Stimulated activated CD8-positive, alpha-beta memory T cell treated with anti-CD3 and anti-CD28 coated beads, Interleukin-4, amount 100 ng/mL, for 24 hours (primary cell): ENCODE data around the gene FOXL1.

Source experiments
- DNase-seq: peaks from one replicate; pipeline ENCODE4 v3.0.0-alpha.2; 2020; ENCODE audit warnings: low read depth

Gene FOXL1

DNA sequence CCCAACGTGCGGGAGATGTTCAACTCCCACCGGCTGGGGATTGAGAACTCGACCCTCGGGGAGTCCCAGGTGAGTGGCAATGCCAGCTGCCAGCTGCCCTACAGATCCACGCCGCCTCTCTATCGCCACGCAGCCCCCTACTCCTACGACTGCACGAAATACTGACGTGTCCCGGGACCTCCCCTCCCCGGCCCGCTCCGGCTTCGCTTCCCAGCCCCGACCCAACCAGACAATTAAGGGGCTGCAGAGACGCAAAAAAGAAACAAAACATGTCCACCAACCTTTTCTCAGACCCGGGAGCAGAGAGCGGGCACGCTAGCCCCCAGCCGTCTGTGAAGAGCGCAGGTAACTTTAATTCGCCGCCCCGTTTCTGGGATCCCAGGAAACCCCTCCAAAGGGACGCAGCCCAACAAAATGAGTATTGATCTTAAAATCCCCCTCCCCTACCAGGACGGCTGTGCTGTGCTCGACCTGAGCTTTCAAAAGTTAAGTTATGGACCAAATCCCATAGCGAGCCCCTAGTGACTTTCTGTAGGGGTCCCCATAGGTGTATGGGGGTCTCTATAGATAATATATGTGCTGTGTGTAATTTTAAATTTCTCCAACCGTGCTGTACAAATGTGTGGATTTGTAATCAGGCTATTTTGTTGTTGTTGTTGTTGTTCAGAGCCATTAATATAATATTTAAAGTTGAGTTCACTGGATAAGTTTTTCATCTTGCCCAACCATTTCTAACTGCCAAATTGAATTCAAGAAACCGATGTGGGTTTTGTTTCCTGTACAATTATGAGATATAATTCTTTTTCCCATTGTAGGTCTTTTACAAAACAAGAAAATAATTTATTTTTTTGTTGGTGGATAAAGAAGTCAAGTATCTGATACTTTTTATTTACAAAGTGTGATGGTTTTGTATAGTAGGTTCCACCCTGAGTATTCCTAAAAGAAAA lies 9.4 kb upstream of the FOXL1 start:
- no peak for DNase-seq

DNA sequence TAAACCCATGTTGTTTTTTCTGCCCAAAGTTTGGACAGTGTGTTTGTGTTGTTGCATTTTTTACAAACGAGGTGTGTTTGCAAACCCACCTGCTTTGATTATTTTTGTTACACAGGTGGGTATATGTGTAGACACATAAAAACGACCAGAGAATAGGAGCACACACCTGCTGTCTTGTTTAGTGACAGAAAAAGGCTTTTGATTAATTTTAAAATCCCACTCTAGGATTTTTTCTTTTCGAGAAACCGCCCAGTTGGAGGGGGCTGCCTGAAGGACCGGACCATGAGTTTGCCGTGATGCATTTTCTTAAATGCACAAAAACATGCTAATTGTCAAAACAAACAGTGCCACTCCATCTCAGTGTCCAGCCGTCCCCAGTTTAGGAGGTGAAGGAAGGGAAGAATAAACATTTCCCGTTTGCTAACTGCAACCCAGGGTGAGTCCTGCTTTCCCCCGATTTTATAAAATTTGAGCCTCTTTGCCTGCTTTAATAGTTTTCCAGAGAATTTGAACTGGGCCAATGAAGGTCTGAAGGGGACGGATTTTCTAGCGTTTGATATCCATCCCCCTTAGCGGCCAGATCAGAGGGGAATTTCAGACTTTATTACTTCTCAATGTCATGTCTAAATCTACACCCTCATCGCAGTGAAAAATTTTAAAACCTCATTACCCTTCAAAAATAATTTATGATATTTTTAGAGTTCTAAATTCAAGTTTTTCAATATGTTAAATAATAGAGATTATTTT lies 8.5 kb upstream of the FOXL1 start:
- DNase-seq = no peak

DNA sequence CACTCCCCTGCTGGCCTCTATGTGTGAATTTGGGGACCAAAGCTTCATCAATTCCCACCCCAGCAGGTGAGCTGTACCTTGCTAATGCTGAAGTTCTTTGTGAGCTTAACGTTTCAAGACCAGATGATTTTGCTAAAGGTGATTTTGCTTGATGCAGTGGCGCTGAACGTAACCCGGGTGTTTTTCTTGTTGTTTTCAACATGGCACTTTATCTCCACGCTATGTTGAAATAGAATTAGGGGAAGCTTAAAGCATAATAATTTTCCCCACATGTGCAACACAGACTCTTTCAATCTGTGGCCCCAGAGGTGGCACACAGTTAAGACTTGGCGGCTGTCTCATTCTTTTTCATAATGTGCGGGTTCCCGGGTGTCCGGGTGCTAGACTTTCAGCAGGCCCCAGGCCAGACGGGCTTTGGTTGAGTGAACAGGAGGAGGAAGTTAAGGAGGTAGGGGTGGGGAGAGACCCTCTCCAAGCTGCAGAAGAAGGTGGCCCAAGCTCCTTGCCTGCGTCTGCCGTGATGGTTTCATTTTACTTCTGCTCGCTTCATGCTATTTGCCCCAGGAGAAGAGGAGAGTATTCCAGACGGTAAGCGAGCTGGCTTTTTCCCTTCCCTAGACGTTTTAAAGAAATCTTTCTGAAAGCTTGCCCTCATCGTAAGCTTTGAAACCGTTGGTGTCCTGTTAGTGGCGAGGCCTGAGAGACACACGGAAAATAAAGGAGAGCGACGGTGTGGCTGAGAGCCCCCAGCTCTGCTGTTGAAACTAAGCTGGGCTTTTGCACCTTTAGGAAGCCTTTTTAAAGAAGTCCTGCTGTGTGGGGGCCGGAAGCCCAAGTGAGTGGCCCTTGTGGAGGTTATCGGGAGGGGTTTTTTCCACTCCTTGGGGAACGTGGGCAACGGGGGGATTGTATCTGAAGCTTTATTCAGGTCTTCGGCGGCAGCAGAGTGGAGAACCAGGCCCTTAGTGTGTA lies 7.5 kb upstream of the FOXL1 start:
- DNase-seq = no peak

DNA sequence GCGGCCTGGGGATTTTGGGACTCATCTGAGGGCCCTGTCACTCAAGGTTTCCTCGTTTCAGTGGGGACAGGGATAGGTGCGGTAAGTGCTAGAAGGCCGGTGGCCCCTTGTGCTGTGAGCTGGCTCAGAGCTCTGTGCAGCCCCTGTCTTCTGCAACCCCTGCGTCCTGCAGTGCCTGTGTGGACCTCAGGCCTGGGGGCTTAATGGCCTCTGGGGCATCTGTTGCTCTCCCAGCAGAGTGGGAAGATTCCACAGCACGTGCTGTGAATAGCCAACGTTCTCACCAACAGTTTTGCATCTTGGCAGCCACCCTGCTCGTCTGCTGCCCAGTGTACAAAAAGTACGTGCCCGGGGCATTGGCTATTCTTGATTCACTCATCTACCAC lies 6.8 kb upstream of the FOXL1 start:
- DNase-seq = no peak

DNA sequence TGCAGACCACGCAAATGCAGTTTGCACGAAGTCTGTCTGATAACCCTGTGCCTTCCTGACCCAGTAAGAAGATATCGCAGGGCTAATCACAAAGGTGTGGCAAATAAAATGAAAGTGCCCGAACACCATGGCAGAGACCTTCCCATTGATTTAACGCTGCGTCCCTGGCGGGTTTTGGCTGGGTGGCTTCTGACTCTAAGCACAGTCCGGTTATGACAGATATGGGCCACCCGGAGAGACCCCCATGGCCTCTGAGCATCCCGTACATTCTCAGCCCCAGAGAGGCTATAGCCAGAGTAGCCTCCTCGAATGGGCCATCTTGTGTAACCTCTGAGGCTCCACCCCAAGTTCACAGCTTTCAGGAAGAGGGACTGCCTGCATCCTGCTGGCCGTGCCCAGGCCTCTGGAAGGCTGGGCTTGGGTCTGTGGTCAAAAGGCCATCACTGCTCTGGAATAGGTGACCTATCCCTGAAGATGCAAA lies 6.3 kb upstream of the FOXL1 start:
- no peak for DNase-seq

DNA sequence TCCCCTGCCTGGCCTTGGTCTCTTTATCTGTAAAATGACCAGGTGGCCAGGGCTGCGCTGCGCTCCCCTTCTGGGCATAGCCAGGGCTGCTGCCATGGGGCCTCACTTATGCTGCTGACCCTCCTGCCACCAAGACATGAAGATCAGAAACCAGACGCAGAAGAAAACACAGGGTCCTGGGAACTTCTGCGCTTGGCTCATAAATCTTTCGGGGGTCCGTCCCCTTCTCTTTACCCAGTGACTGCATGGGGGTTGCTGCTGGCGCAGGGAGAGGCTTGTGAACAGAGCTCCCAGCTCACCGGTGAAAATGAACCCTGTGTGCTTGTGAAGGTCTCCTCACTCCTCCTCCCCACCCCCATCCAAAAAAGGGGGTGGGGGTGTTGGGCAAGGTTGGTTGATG lies 5.7 kb upstream of the FOXL1 start:
- DNase-seq = no peak

DNA sequence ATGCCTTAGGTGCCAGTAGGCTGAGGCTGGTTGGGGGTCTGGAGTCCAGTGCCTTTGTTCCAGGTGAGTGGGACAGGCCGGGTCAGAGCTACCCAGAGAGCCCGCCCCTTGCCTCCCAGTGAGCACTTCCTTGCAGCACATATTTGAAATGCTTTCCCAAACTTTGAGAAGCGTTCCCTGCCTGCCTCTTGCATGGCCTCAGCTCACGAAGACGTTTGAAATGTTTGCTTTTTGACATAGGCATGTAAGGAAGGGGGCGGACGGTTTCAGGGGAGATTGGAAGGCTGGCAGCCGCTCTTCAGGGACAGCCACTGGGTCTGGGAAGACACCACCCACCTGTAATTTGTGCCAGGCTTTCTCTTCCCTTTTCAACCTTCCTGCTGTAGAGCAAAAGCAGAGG lies 5.1 kb upstream of the FOXL1 start:
- DNase-seq = no peak

DNA sequence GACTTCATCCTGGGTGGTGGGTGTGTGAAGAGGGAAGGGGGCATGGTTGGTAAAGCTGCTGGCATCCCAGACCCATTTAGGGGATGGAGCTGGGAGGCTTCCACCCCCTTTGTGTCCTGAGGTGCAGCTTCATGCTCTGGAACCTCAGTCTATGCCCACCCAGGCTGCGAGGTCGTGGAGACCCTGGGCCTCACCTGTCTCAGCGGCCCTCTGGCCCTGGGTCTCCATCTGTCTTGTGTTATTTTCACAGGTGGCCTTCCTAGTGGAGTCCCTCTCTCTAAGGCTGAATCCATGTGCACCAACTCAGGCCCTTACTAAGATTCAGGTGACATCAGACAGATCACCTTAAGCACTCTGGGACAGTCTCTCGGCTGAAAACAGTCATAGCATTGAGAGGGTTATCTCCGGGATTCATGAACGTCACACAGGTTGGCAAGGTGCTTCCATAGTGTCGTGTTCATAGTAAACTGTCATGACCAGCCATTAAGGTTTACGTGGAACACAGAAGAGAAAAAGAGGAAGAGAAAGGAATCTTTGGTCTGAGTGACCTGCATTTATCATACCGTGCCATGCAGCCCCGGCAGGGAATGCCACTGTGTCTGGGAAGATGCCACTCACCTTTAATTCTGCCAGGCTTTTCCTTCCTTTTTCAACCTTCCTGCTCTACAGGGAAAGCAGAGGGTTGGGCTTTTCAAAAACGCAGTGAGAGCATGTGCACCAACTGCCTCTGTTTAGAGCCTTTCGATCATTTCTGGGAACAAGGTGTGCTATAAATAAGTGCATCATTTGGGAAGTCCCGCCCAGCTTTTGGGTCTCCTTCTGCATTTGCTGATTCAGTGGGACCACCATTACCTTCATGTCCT lies 4.5 kb upstream of the FOXL1 start:
- DNase-seq = no peak

DNA sequence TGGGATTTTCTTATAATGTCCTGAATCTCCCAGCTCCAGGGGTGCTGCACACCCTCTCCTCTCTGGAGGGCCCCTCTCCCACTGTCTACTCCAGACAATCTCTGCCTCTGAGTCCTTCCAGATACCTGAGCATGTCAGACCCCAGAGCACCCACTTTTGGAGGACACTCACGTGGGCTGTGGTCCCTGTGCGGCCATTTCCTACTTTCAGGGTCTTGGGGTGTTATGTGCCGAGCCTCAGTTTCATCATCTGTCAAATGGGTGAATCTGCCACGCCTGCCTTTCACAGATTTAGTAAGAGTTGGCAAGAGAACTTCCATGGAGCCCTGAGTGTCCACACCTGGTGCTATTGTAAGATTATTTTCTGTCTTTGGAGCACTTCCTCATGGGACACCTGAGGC lies 3.7 kb upstream of the FOXL1 start:
- no peak for DNase-seq

DNA sequence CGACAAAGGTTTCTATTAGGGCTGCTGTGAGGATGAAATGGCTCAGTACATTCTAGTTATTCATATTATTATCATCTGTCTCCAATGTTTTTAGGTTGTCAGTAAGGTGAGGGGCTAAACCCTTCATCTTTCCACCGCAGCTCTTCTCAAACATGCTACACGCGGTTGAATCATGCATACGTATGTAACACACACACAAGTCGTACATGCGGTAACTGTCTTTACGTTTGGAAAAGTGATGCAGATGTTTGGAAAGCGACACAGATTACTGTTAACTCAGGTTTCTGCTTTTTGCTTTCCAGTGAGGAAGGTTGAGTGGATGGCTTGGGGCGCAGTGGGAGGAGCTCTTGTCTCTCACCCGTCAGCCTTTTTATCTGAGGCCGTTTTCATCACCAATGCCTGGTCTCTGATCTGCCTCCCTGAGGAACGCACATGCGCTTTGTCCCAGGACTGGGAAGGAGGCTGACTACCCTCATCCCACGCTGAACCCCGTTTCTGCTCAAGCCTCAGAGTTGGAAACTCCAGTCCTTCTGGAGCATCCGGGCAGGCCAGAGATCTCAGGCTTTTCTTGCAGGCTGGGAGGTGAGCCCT lies 3.2 kb upstream of the FOXL1 start:
- no peak for DNase-seq

DNA sequence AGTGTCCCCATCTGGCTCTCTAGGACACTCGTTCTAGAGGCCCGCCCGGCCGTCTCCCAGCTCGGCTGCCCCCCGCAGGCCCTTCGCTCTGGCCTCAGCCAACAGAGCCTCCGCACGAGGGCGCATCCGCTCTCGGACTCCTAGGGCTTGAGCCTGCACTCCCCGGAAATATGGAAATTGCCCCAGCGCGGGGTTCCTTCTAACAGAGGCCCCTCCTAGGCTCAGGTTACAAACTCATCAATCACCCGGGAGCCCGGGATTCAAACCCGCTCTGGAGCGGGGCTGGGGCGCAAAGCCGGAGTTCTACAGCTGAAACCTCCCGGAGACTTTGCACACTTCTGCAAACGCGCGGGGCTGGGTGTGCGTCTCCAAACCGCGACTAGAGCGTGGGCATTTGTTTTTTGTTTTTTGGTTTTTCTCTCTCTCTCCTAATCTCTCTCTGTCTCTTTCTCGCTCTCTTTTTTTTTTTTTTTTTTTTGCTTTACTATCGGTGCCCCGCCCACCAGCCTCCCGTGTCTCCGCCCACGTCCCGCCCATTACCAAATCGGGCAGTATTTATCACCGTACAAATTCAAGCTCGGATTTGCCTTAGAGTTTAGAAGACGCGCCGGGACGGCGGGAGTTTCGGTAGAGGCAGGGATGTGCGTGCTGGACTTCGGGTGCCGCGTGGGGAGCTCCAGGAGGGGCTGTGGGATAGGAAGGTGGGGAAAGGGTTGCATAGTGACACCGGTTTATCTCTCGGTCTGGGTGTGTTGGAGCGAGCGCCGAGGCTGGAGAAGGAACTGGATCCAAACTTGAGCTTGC lies 2.4 kb upstream of the FOXL1 start:
- DNase-seq = no peak

DNA sequence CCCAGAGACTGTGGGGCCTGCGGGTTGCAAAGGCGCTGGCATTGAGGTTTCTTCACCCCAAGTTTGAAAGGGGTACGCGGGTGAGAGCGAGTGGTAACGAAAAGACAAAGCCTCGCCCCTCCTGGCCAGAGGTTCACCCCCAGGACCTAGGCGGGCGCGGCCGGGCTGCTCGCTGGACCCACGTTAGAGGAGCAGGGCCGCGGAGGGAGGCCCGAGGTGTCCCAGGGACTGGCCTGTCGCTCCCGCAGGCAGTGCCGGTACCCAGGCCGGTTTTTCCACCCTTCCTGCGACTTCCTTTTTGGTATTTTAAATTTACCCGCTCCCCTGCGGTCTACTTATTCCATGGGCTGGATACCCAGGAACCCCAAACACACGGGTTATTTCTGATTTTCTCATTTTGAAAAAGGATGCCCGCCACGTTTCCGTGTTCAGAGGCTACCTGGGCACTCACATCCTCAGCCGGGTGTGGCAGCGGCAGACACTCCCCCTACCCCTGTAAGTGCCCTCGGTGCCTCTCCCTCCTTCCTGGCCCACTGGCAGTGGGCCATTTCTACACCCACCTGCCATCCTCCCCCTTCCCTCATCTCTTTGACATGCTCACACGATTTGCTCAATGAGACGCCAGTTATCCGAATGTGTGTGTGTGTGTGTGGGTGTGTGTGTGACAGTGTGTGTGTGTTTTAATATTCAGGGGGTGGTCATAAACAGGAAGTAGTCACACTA lies 1.6 kb upstream of the FOXL1 start:
- no peak for DNase-seq

DNA sequence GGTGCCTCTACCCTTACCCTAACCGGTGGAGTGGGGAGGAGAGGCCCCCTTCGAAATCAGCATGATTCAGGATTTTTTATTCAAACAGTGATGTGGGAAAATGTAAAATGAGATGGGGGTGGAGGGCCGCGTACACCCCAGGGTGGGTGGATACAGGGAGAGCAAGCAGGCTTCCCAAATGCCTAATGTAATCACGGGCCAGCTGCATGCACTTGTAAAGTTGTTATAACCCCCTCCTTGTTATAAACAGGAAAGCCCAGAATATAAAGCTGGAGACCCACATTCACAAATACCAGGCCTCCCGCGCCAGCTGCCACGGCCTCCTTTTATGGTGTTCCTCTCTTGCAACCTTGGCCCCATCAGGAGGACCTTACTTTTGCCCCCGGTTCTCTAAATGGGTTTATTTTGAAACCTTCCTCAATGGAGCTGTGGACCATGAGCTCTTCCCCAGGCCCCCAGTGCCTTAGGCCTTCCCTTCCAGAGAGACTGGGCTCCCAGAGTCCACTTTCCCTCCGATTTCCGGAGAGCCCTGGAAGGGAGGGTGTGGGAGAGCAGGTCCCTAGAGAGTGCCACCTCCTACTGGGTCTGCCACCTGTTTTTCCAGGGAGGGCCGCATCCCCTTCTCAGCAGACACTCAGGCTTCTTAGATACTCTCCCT lies 906 bp upstream of the FOXL1 start:
- DNase-seq = no peak

DNA sequence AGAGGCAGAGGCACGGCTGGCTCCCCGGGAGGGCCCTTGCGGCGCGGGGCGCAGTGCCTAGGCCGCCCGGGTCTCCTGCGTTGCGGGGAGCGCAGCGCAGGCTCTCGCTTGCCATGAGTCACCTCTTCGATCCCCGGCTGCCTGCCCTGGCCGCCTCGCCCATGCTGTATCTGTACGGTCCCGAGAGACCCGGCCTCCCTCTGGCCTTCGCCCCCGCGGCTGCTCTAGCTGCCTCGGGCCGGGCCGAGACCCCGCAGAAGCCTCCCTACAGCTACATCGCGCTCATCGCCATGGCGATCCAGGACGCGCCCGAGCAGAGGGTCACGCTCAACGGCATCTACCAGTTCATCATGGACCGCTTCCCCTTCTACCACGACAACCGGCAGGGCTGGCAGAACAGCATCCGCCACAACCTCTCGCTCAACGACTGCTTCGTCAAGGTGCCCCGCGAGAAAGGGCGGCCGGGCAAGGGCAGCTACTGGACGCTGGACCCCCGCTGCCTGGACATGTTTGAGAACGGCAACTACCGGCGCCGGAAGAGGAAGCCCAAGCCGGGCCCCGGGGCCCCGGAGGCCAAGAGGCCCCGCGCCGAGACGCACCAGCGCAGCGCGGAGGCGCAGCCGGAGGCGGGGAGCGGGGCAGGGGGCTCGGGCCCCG lies 390 bp downstream of the FOXL1 start:
- DNase-seq = no peak

DNA sequence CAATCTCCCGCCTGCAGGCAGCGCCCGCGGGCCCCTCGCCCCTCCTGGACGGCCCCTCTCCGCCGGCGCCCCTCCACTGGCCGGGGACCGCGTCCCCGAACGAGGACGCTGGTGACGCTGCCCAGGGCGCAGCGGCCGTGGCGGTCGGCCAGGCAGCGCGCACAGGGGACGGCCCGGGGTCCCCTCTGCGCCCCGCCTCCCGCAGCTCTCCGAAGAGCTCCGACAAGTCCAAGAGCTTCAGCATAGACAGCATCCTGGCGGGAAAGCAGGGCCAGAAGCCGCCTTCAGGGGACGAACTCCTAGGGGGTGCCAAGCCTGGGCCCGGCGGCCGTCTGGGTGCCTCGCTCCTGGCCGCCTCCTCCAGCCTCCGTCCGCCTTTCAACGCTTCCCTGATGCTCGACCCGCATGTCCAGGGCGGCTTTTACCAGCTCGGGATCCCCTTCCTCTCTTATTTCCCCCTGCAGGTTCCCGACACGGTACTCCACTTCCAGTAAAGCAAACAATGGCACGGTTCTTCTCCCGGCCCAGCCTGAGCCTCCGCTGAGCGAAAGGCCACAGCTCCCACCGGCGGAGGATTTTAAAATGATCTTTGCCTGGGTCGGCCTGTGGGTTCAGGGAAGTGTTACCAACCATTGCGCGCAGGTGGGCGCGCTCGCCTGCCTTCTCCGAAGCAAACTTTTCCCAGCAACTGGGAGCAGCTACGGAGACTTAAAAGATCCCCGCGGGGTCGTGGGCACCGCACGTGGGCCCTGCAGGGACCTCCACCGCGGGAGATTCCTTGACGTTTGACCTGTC lies 1.1 kb downstream of the FOXL1 start:
- DNase-seq = no peak

DNA sequence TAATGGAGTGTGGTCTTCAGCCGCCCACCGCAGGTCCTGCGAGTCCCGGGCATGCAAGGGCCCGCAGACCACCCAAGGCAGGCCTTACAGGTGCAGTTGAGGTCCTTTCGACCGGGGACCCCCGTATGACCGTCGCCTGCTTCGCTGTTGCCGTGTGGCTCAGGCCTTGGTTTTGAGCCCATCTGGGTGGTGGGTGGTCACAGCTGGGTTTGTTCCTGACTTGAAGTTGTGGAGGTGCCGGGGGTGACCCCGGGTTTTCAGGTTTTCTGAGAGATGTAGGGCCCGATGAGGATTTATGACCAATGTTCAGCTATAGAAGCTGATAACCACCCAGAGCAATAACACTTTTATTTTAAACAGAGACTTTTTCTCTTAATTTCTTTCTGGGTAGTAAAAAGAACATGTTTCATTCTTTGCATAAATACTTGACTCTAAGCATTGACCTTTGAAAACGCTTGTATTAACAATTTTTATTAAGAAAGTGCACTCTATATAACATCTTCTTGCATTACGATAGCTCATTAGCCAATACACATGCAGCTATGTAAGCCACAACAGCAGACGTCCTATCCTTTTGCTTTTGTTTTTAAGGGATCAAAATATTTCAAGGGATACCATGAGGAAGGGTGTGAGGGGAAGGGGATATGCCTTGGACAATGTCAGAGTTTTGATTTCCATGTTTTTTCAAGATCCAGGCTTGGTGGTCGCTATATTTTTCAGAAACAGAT lies 1.9 kb downstream of the FOXL1 start:
- no peak for DNase-seq

DNA sequence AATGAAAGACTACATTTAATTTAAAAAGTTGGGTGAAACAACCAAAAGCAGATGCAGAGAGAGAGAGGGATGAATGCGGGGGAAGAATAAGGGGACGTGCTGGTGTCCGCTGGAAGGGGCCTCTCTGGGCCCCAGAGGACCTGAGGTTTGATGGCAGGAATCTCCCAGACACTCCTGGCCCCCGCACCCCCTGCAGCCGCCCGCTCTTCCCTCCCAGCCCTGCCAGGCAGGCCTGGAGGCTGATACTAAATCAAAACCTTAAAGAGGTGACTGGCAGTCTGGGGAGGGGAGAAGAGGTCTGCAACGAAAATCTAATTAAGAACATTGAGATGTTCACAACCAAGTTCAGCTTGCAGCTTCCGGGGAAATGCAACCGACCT lies 2.4 kb downstream of the FOXL1 start:
- DNase-seq = no peak
